DMS153 treated with DMSO at 0.1 percent for 48 hours (cell line): ENCODE measurements around the gene NKG7.

ENCODE experiments used
- DNase-seq: peaks from one replicate; lab custom pipeline; 2025; ENCODE audit not compliant: unreplicated experiment; lab: John Stamatoyannopoulos, UW

Gene NKG7

DNA sequence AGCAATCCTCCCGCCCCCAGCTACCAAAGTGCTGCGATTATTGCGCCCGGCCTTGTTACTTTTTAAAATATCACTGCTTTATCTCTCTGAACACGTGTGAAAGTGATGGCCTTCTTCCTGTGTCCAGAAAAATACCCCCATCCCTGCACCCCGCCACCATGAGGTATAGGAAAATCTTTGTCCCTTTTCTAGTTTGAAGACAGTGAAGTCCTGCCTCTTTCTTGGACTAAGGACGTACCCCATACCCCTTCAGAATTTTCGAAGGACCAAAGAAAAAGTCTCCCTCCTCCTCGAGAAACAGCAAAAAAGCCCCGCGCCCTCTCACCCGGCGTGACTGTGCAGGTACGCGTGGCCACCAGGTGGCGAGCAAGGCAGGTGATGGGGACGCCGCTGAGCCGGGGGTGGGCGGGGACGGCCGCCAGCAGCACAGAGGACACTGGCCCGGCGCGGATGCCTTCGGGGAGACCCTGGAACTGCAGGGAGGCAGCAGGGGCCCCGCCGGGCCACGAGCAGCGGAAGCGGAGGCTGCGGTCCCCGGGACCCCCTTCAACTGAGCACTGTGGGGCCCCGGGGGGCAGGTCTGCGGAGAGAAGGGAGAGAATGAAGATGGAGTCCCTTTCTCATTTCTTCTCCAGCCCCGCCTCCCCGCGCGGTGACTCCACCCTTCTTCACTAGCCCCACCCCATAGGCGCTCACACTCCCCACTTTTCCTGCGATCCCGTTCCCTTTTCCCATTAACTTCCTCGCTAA is 33.7 kb downstream of the NKG7 start:
- peak; percentile 73 for DNase-seq

DNA sequence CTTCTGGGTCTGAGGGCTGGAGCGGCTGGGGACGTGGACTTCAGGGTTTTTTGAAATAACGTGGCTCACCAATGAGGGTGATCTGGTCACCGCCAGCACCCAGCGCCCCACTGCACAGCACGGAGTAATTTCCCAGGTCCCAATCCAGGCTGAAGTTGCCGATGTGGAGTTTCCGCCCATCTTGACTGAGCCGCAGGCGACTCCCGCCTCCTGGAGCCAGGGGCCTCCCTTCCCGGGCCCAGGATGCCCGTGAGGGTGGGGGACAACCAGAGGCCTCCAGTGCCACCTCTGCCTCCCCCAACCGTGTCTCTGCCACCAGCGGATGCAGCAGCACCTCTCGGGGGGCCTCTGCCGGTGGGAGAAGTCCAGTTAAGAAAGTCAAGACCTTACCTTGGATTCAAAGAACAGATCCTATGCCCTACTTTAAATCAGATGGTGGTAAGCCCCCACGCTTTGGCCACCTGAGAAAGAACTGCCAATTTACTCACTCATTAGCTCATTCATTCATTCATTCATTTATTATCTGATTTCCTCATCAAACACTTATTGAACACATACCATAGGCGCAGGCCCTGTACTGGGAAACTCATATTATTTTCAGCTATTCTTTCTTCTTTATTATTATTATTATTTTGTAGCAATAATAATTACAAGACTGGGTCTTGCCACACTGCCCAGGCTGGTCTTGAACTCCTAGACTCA is 34.4 kb downstream of the NKG7 start:
- no peak for DNase-seq

DNA sequence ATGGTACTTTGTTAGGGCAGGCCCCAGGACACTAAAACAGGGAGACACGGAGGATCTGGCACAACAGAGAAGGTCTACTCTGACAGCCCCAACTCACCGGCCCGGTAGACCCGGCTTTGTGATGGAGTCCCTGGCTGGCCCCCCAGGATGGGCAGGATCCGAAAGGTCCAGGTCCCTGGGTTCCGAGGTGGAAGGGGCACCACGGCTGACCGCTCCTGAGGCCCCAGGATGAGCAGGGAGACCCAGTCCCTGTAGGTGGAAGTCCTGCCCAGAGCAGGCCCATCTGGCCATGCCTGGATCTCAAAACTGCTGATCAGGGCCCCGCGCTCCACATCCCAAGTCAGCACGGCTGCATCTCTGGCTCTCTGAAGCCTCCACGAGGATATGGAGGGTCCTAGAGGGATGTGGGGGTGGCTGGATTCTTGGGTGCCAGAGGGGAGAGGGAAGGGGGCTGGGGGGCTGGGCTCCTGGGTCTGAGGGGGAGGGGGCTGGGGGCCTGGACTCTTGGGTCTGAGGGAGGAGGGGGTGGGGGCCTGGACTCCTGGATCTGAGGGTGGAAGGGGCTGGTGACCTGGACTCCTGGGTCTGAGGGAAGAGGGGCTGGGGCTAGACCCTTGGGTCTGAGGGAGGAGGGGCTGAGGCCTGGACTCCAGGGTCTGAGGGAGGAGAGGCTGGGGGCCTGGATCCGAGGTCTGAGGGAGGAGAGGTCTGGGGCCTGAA is 35.2 kb downstream of the NKG7 start:
- DNase-seq = no peak

DNA sequence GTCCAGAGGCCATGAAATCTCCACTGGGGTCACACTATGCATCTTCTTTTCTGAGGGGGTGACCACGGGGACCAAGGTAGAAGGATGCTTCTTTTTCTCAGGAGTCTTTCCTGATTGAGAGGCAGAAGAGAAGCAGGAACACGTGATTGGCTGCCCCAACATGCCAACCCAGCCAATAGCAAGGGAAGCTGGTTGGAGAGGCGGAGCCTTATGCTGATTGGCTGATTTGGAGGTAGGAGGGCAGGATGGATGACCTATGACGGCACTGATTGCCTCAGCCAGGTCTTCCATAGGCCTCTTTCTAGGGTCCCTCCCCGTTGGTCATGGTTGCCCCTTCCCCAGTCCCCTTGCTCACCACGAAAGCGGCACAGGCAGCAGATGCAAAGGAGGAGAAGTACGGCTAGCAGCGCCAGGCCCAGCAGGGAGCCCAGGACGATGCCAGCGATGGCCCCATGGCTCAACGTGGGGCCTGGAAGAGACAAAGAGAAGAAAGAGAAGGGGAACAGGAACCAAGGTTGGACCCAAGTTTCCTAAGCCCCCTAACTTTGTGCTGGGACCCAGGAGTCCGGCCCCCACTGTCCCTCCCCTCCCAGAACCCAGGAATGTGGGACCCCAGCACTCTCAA is 38.5 kb downstream of the NKG7 start:
- no peak for DNase-seq

DNA sequence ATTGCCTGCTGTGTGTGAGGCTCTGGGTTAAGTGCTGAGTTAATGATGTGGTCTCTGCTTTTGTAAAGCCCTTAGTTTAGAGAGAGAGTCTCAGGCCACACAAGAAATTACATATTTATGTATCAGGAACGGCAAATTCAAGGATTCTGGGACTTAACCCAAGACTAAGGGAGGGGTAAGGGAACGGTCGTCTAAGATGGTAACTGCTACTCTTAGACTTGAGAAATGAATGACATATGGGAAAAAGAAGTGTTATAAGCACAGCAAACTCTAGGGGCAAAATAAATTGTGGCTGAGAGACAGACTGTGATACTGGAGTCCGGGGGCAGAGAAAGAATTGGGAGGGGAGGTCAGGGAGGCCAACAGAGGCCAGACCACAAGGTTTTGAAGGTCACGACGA is 40.7 kb downstream of the NKG7 start:
- DNase-seq = no peak

DNA sequence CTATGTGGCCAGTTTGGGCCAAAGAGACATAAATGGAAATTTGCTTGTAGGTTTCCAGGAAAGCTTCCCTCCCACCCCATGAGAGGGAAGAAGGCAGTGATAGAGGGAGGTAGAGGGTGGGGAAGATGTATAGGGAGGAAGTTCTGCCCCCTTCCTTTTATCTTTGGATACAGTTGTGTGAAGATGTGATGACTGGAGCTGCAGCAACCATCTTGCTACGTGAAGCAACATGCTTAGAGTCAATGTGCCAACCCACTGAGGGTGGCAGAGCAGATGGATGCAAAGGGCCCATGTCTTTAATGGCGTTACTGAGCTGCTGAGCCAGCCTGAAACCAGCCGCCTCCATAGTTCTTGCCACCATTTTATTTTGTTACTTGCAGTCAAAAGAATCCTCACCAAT is 41.3 kb downstream of the NKG7 start:
- DNase-seq = no peak

DNA sequence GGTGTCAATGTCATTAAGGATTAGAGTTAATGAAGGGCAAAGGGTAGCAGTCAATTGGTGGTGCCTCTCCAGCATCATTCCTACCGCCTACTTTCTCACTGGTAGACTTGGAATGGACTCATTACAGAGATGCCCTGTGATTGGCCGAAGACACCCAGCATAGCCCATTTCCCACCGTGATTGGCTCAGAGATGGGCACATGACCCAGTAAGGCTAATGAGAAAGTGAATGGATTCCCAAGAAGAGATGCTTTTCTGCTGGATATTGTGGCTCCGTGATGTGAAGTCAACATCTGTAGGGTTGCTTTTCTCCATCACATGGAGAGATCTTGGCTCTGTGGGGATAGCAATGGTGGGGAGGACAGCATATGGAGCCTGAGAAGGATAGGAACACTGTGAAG is 42.1 kb downstream of the NKG7 start:
- DNase-seq = no peak

DNA sequence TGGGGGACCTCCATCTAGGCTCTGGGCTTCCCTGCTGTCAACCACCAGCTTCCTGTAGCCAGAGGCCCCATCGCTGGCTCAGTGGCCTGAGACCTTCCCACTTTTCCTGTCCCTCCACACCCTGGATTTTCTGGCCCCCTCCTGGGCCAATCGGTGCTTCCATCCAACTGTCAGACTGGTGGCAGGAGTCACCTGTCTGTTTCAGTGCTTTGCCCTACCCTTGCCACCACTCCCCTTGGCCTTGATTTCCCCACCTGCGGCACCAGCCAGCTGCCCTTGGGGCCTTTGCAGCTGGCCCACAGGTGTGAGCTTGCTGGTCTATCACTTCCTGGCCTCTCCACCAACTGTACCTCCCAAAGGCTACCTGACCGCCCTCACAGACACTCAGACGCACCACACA is 43.0 kb downstream of the NKG7 start:
- DNase-seq = no peak

DNA sequence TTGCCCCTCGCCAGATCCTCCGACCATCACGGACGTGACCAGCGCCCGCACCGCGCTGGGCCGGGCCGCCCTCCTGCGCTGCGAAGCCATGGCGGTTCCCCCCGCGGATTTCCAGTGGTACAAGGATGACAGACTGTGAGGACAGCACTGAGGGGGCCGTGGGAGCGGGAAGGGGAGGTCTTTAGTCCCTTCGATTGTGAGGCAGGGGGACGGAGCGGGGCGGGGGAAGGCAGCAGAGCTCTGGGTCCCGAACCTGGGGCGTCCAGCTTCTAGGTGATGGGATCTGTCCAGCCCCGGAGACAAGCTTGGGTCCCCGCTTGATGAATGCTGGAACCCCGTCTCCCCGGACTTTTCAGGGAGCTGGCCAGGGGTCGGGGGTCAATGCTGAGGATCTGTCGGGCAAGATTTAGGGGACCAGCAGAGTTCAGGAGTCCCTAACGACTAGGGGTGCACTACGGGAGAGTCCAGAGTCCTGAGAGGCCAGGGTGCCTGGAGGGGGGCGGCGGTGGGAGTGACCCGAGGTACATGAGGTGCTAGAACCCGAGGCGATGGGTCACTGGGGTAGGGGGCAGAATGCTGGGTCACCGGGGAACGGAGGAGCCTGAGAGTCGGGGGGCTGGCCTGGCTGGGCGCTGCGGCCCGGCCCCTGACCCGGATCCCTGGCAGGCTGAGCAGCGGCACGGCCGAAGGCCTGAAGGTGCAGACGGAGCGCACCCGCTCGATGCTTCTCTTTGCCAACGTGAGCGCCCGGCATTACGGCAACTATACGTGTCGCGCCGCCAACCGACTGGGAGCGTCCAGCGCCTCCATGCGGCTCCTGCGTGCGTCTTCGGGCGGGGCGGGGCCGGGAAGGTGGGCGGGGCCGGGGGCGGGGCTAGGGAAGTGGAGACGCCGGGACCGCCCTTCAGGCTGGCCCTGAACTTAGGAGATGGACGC is 45.1 kb downstream of the NKG7 start:
- DNase-seq = no peak

DNA sequence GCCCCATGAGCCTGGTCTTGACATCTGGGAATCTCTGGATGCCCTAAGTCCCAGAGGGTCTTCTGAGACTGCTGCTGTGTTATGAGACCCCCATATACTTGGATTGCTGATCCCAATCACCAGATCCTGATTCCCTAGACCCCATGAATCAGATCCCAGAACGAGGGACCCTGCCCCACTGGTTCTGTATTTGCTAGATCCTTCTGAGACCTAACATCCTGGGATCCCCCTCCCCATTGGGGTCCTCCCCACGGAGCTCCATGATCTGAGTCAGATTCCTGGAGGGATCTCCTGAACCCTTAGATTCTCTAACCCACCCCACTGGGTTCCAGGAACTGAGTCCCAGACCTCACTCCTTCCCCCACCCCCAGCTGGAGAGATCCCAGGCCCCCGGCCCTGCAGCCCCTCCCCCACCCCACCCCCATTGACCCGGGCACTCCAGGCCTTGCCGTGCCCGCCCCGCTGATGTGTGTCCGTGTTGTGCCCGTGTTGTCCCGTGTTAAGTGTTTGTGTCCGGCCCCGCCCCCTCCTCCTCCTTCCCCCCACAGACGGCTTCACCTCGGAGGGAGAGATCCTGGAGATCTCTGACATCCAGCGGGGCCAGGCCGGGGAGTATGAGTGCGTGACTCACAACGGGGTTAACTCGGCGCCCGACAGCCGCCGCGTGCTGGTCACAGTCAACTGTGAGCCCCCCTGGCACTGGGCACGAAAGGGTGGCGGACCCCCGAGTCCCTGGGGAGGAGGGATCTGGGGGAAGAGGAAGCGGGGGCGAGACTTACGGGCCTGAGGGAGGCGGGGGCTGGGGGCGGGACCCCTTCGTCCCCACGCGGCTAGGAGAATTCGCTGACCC is 46.0 kb downstream of the NKG7 start:
- no peak for DNase-seq

DNA sequence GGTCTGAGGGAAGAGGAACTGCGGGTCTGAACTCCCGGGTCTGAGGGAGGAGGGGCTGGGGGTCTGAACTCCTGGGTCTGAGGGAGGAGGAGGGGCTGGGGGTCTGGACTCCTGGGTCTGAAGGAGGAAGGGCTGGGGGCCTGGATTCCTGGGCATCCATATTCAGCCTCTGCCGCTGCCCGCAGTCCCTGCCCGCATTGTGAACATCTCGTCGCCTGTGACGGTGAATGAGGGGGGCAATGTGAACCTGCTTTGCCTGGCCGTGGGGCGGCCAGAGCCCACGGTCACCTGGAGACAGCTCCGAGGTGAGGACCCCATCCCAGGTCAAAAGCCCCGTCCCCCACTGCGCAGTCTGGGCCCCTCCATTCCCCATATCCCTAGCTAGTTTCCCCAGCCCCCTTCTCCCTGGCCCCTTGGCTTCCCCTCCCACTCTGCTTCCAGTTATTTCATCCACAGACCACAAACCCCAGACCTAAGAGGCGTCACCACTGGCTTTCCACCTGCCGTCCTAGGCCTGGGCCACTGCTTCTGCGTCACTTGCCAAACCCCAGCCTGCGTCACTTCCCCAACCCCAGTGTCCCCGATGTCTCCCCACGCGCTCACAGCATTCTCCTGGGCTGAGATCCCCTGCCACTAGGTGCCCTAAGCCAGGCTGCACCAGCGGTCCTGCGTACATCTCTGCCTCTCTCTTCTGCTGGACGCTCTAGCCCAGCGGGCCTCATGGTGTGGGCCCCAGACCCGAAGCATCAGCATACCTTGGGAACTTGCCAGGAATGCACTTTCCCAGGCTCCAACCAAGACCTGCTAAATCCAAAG is 47.1 kb downstream of the NKG7 start:
- DNase-seq = no peak

DNA sequence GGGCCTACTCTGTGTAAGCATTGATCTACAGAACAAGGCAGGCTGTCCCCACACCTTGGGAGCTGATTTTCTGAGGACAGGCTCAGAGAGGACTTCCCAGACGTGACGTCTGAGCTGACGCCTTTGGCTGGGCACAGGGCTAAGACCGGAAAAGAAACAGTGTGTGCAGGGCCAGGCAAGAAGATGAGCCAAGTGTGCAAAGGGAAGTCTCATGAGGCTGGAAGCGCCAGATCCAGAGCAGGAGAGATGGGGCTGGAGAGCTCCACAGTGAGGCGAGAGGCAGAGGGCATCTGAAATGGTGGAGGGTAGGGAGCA is 48.3 kb downstream of the NKG7 start:
- no peak for DNase-seq

DNA sequence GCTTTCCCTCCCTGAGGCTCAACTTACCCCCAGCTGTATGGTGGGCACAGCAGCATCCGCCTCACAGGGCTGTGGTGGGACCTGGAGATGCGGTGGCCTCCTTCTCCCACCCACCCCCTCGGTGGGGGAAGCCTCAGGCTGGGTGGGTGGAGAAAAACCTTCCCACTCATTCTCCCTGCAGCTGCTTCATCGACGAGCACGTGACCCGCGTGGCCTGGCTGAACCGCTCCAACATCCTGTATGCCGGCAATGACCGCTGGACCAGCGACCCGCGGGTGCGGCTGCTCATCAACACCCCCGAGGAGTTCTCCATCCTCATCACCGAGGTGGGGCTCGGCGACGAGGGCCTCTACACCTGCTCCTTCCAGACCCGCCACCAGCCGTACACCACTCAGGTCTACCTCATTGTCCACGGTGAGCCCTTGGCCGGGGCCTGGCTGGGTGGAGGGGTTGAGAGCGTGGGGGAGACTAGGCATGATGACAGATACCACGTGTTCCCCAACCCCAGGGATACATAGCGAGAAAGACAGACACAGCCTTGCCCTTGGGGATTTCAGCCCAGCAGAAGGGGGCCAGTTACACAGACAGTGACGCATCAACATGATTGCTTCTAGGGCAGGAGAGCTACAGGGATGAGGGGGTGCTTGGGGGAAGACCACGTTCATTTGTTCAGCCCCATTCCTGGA is 48.8 kb downstream of the NKG7 start:
- DNase-seq = no peak

DNA sequence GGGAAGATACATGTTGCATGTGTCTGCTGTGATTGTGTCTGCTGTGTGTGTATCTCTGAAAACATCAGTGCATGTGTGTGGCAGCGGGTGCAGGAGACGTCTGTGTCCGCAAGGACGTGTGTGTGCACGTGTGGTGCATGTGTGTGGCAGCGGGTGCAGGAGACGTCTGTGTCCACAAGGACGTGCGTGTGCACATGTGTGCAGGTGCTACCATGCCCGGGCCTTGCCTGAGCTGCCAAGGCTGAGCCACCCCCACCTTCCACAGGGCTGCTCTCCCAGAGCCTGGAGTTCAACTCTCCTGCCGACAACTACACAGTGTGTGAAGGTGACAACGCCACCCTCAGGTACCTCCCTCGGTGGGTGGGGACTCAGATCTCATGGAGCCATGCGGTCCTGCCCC is 50.7 kb downstream of the NKG7 start:
- no peak for DNase-seq
